GM12874 (cell line): ENCODE results near the gene MESP2.

Experiments
- CTCF ChIP-seq: IDR thresholded peaks from 2 replicates; pipeline ENCODE4 v1.5.1; 2011; ENCODE audit warnings: low read depth, mild to moderate bottlenecking, control low read depth, low read length, moderate library complexity; ENCODE audit not compliant: insufficient read depth

MESP2 gene

GRCh38 chr15:89749951-89750559 lies 26.1 kb upstream of the MESP2 start:
- TF ChIP-seq CTCF = no peak

- TF ChIP-seq CTCF = peak; percentile 87
Observed at GRCh38 chr15:89750560-89751542, 25.3 kb upstream of the MESP2 start, which contains the start of gene MESP1. MESP1 (minus strand) TSS chr15:89751249; CDS start chr15:89751231, 18 bp downstream.

GRCh38 chr15:89751748-89752147 lies 24.4 kb upstream of the MESP2 start:
- no peak for TF ChIP-seq CTCF

DNA sequence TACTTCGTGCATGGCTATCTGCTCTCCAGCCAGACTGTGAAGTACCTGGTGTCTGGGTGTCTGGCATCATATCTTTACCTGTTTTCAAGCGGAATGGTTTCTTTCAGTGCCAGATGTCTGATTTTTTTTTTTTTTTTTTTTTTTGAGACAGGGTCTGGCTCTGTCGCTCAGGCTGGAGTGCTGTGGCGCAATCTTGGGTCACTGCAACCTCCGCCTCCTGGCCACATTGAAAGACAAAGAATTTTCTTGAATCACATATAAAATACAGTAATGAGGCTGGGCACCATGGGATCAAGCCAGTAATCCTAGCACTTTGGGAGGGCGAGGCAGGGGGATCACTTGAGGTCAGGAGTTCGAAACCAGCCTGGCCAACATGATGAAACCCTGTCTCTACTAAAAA lies 22.3 kb upstream of the MESP2 start:
- TF ChIP-seq CTCF = no peak

DNA sequence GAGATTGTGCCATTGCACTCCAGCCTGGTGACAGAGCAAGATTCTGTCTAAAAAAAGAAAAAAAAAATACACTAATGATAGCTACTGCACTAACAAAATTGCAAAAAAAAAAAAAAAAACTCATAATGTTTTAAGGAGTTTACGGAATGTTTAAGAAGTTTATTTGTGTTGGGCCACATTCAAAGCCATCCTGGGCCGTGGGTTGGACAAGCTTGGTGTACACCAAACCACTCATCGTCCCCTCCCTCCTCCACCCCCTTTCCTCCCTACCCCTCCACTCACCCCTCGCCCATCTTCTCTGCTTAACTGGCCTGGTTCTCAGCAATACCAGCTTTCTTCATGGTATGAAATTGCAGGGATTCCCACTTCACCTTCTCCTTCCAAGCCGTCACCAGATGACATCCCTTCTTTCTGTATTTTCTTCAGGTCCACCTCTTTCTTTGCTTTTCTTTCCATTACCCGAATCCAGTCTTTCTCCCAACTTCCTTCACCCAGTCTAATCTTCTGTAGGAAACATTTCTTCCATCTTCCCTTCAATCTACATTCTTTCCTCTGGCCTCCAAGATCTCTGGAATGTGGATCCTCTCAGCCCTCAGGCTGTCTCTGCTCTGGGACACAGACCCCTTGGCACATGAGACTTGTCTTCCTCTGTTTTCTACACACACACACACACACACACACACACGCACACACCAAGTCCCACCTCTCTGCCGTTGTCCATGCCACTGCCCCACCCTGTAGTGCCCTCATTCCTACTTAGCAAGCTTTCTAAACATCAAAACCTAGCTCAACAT lies 21.6 kb upstream of the MESP2 start:
- no peak for TF ChIP-seq CTCF

- TF ChIP-seq CTCF = no peak
Observed at GRCh38 chr15:89755701-89756100, 20.4 kb upstream of the MESP2 start.

GRCh38 chr15:89756897-89757296 lies 19.2 kb upstream of the MESP2 start:
- no peak for TF ChIP-seq CTCF
